Measurements from ENCODE around the gene TATDN2. TPM values are rescaled to one million over a fixed set of nuclear protein-coding genes. Genes with fewer than 3 reads are reported as not detected.

TATDN2 gene
- total RNA-seq, 1 experiment from 2014 or later: 20.8 TPM

DNA sequence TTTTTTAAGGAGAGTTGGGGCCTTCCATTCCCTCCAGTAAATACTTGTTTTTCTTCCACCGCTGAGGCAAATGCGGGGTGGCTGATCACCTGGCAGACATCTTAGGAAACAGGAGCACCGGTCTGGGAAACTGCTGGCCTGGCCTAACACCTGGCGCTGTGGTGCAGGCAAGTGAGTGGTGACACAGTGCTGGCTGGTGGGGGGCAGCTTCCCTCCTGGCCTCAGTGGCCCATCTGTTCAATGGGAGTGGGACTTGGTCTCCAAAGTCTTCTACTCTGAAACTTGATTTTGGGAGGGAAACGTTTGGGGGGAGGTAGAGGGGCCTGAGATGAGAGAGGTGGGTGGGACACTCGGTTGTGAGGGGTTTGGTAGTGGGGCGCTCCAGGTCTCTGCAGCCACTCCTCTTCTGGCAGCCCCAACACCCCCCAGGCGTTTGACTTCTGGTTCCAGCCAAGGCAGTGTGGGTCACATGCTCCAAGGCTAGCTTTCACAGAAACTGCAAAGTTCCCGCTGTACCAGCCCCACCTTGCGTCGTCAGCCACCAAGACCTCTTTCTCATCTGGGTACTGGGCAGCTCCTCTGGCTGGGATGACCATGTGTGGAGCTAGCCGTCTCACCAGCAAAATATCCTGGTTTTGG lies 39.8 kb downstream of the TATDN2 start:
- Histone ChIP-seq H3K4me1 (ENCODE audit: low read length) (peaks cover 9% of the 10 kb centered on the region), H4K20me1 (ENCODE audit: insufficient read depth, low read depth, low read length) (no peaks in the 10 kb centered on the region), H3K4me2 (ENCODE audit: low read depth, low read length, poor library complexity, severe bottlenecking) (no peak overlapping the region), H3K27ac (ENCODE audit: low read length) (no peak overlapping the region), H3K27me3 (ENCODE audit: low read length) (no peaks in the 10 kb centered on the region), H3K9me3 (ENCODE audit: low read length) (no peaks in the 10 kb centered on the region), H3K9me2 (replicated peaks; ENCODE audit: insufficient read depth, low read length) (no peaks in the 10 kb centered on the region), H3K79me2 (ENCODE audit: low read length) (no peaks in the 10 kb centered on the region), H3K36me3 (ENCODE audit: insufficient read depth, low read length) (peaks cover 8% of the 10 kb centered on the region; the same call in 1 of the 2 replicates), H2AFZ (ENCODE audit: low read length) (no peak overlapping the region), H3K4me3 (ENCODE audit: low read length) (no peak overlapping the region), H3K9ac (ENCODE audit: low read length) (no peak overlapping the region)
- no peak for DNase-seq

DNA sequence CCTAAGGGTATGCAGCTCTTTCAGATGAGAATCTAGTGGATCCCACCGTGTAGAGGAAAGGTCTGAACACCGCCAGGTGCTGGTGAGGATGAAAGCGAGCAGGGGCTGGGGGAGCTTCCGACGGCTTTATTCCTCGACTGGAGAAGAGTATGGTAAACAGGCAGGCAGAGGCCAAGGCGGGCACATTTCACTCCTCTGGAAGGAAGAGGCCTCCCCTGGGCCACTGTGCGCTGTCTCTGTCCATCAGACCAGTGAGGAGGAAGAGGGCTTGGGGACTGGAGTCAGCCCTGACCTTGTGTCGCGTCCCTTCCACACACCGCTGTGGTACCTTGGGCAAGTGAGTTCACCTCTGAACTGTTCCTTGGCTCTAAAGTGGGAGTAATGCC lies 40.3 kb downstream of the TATDN2 start:
- no peak overlapping the region for H2AFZ ChIP-seq (ENCODE audit: low read length)
- no peaks in the 10 kb centered on the region for H3K27me3 ChIP-seq (ENCODE audit: low read length)
- H3K27ac ChIP-seq (ENCODE audit: low read length): no peak overlapping the region
- peaks cover 9% of the 10 kb centered on the region for H3K4me1 ChIP-seq (ENCODE audit: low read length)
- no peaks in the 10 kb centered on the region for H4K20me1 ChIP-seq (ENCODE audit: insufficient read depth, low read depth, low read length)
- H3K4me3 ChIP-seq (ENCODE audit: low read length): no peak overlapping the region
- DNase-seq: no peak
- H3K4me2 ChIP-seq (ENCODE audit: low read depth, low read length, poor library complexity, severe bottlenecking): no peak overlapping the region
- no peaks in the 10 kb centered on the region for H3K79me2 ChIP-seq (ENCODE audit: low read length)
- H3K36me3 ChIP-seq (ENCODE audit: insufficient read depth, low read length): peaks cover 5% of the 10 kb centered on the region; the same call in 1 of the 2 replicates
- no peaks in the 10 kb centered on the region for H3K9me3 ChIP-seq (ENCODE audit: low read length)
- H3K9ac ChIP-seq (ENCODE audit: low read length): no peak overlapping the region
- no peaks in the 10 kb centered on the region for H3K9me2 ChIP-seq (replicated peaks; ENCODE audit: insufficient read depth, low read length)

DNA sequence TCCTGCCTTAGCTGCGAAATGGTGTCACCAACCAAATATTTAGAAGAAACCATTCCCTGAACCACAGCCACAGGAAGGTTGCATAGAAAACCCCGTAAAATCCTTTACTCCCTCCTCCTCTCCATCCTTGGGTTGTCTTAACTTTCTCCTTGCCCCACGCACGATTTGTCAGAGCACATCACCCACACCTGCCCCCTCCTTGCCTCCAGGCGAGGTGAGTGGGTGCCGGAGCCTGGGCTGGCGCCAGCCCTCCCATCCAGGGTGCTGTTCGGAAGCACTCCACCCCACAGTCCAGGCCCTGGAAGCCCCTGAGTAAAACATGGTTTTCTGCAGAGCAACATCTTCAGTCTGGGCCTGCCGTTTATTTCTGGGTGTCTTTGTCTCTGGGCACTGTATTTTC lies 40.8 kb downstream of the TATDN2 start:
- Histone ChIP-seq H3K79me2 (ENCODE audit: low read length) (no peaks in the 10 kb centered on the region), H3K4me1 (ENCODE audit: low read length) (peaks cover 9% of the 10 kb centered on the region), H3K27me3 (ENCODE audit: low read length) (no peaks in the 10 kb centered on the region), H3K36me3 (ENCODE audit: insufficient read depth, low read length) (peaks cover 5% of the 10 kb centered on the region; the same call in 1 of the 2 replicates), H3K9me2 (replicated peaks; ENCODE audit: insufficient read depth, low read length) (no peaks in the 10 kb centered on the region), H3K4me2 (ENCODE audit: low read depth, low read length, poor library complexity, severe bottlenecking) (no peak overlapping the region), H3K4me3 (ENCODE audit: low read length) (no peak overlapping the region), H3K27ac (ENCODE audit: low read length) (no peak overlapping the region), H2AFZ (ENCODE audit: low read length) (no peak overlapping the region), H3K9ac (ENCODE audit: low read length) (no peak overlapping the region), H3K9me3 (ENCODE audit: low read length) (no peaks in the 10 kb centered on the region), H4K20me1 (ENCODE audit: insufficient read depth, low read depth, low read length) (no peaks in the 10 kb centered on the region)
- no peak for DNase-seq

DNA sequence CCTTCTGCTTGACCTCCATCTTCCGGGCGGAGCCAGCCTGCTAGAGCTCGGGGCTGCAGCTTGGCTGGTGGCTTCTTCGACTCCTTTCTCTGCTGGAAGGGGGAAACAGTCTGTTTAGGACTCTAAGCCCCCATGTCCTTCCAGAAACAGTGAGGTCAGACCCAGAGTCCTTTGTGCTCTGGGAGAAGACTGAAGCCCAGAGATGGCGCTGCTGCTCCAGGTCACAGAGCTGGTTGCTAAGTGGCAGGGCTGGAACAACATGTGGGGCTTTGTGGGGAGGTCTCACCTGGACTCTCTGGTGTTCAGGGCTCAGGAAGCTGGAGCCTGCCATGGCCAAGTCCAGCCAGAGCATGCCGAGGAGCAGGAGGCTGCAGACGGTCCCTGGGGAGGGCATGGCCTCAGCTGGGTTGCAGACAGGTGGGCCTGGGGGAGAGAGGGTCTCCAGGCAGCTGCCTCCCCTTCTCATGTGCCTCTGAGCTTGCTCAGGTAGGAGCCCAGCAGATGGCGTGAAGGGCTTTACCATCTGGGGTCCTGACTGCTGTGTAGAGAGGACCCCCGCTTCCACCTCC lies 41.6 kb downstream of the TATDN2 start:
- no peaks in the 10 kb centered on the region for H3K9me3 ChIP-seq (ENCODE audit: low read length)
- no peak overlapping the region for H3K9ac ChIP-seq (ENCODE audit: low read length)
- H3K27ac ChIP-seq (ENCODE audit: low read length): no peak overlapping the region
- no peaks in the 10 kb centered on the region for H3K27me3 ChIP-seq (ENCODE audit: low read length)
- no peak for DNase-seq
- H3K79me2 ChIP-seq (ENCODE audit: low read length): no peaks in the 10 kb centered on the region
- H2AFZ ChIP-seq (ENCODE audit: low read length): no peak overlapping the region
- H3K4me2 ChIP-seq (ENCODE audit: low read depth, low read length, poor library complexity, severe bottlenecking): no peak overlapping the region
- H3K9me2 ChIP-seq (replicated peaks; ENCODE audit: insufficient read depth, low read length): no peaks in the 10 kb centered on the region
- H3K4me3 ChIP-seq (ENCODE audit: low read length): no peak overlapping the region
- H3K36me3 ChIP-seq (ENCODE audit: insufficient read depth, low read length): peaks cover 5% of the 10 kb centered on the region; the same call in 1 of the 2 replicates
- peaks cover 9% of the 10 kb centered on the region for H3K4me1 ChIP-seq (ENCODE audit: low read length)
- H4K20me1 ChIP-seq (ENCODE audit: insufficient read depth, low read depth, low read length): no peaks in the 10 kb centered on the region

- H3K9me2 ChIP-seq (replicated peaks; ENCODE audit: insufficient read depth, low read length): no peaks in the 10 kb centered on the region
- H3K4me1 ChIP-seq (ENCODE audit: low read length): peaks cover 4% of the 10 kb centered on the region
- no peaks in the 10 kb centered on the region for H4K20me1 ChIP-seq (ENCODE audit: insufficient read depth, low read depth, low read length)
- H3K27ac ChIP-seq (ENCODE audit: low read length): no peak overlapping the region
- H3K9ac ChIP-seq (ENCODE audit: low read length): no peak overlapping the region
- peaks cover 5% of the 10 kb centered on the region; the same call in 1 of the 2 replicates for H3K36me3 ChIP-seq (ENCODE audit: insufficient read depth, low read length)
- no peak overlapping the region for H3K4me2 ChIP-seq (ENCODE audit: low read depth, low read length, poor library complexity, severe bottlenecking)
- no peak for DNase-seq
- H3K79me2 ChIP-seq (ENCODE audit: low read length): no peaks in the 10 kb centered on the region
- H2AFZ ChIP-seq (ENCODE audit: low read length): no peak overlapping the region
- no peaks in the 10 kb centered on the region for H3K9me3 ChIP-seq (ENCODE audit: low read length)
- H3K27me3 ChIP-seq (ENCODE audit: low read length): no peaks in the 10 kb centered on the region
- no peak overlapping the region for H3K4me3 ChIP-seq (ENCODE audit: low read length)
These were observed 42.4 kb downstream of the TATDN2 start for GRCh38 chr3:10290481-10291176.

DNA sequence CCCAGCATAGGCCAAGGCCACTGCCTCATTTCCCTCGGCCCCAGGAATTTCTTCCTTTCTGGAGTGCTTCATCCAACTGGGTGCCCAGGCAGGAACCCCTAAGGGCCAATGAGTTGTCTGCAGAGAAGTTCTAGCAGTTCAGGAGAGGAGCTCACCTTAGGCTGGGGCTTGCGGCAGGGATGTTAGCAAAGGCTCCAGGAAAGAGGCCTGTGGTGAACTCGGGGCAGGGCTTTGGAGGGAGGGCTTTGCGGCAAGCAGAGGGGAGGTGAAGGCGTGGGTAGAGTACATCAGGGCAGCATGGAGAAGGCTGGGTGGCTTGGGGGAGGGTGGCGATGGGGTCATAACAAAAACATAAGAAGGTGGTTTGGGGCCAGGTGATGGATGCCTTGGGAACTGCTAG lies 43.4 kb downstream of the TATDN2 start:
- DNase-seq: no peak
- no peaks in the 10 kb centered on the region for H3K27me3 ChIP-seq (ENCODE audit: low read length)
- no peaks in the 10 kb centered on the region for H4K20me1 ChIP-seq (ENCODE audit: insufficient read depth, low read depth, low read length)
- H3K36me3 ChIP-seq (ENCODE audit: insufficient read depth, low read length): peaks cover 9% of the 10 kb centered on the region
- H3K4me1 ChIP-seq (ENCODE audit: low read length): no peaks in the 10 kb centered on the region
- no peaks in the 10 kb centered on the region for H3K79me2 ChIP-seq (ENCODE audit: low read length)
- H3K4me2 ChIP-seq (ENCODE audit: low read depth, low read length, poor library complexity, severe bottlenecking): no peak overlapping the region
- no peaks in the 10 kb centered on the region for H3K9me2 ChIP-seq (replicated peaks; ENCODE audit: insufficient read depth, low read length)
- H3K4me3 ChIP-seq (ENCODE audit: low read length): no peak overlapping the region
- no peak overlapping the region for H2AFZ ChIP-seq (ENCODE audit: low read length)
- H3K27ac ChIP-seq (ENCODE audit: low read length): no peak overlapping the region
- no peak overlapping the region for H3K9ac ChIP-seq (ENCODE audit: low read length)
- no peaks in the 10 kb centered on the region for H3K9me3 ChIP-seq (ENCODE audit: low read length)

- Histone ChIP-seq H3K79me2 (ENCODE audit: low read length) (no peaks in the 10 kb centered on the region), H3K9me3 (ENCODE audit: low read length) (no peaks in the 10 kb centered on the region), H4K20me1 (ENCODE audit: insufficient read depth, low read depth, low read length) (no peaks in the 10 kb centered on the region), H3K36me3 (ENCODE audit: insufficient read depth, low read length) (peaks cover 9% of the 10 kb centered on the region), H3K27ac (ENCODE audit: low read length) (no peak within 1 kb of the TSS), H3K4me1 (ENCODE audit: low read length) (no peaks in the 10 kb centered on the region), H3K9ac (ENCODE audit: low read length) (no peak within 1 kb of the TSS), H3K9me2 (replicated peaks; ENCODE audit: insufficient read depth, low read length) (no peaks in the 10 kb centered on the region), H3K4me2 (ENCODE audit: low read depth, low read length, poor library complexity, severe bottlenecking) (no peak within 1 kb of the TSS), H2AFZ (ENCODE audit: low read length) (no peak within 1 kb of the TSS), H3K27me3 (ENCODE audit: low read length) (no peaks in the 10 kb centered on the region), H3K4me3 (ENCODE audit: low read length) (no peak within 1 kb of the TSS)
- no peak for DNase-seq
These were observed 44.5 kb downstream of the TATDN2 start, which contains the start of gene GHRL for GRCh38 chr3:10292505-10293419. Gene GHRL, minus strand, starts transcription at chr3:10292947. Its CDS starts 2,767 bp downstream, at chr3:10290180.
